ENCODE results near the gene C19orf67.

C19orf67 gene

DNA sequence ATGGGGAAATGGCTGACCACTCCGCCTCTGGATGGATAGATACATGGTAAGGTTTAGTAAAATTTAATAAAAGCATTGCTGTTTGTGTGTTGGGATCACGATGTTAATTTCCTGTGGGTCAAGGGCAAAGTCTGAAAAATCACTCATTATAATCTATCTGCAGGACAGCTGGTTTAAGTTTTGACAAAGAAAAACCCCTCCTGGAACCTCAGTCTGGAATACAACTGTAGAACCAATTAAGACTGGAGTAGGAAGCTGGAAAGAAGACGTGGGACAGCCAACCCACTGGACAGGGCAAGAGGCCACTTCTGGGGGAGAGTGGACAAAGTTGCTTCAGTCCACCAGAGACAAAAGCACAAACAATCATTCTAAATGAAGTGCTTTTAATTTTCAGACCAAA, 33.6 kb upstream of the C19orf67 start:
- DNase-seq (ENCODE audit: extremely low read depth, low read depth): no peak
- TF ChIP-seq, protein P1, sequence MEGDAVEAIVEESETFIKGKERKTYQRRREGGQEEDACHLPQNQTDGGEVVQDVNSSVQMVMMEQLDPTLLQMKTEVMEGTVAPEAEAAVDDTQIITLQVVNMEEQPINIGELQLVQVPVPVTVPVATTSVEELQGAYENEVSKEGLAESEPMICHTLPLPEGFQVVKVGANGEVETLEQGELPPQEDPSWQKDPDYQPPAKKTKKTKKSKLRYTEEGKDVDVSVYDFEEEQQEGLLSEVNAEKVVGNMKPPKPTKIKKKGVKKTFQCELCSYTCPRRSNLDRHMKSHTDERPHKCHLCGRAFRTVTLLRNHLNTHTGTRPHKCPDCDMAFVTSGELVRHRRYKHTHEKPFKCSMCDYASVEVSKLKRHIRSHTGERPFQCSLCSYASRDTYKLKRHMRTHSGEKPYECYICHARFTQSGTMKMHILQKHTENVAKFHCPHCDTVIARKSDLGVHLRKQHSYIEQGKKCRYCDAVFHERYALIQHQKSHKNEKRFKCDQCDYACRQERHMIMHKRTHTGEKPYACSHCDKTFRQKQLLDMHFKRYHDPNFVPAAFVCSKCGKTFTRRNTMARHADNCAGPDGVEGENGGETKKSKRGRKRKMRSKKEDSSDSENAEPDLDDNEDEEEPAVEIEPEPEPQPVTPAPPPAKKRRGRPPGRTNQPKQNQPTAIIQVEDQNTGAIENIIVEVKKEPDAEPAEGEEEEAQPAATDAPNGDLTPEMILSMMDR (IDR thresholded peaks at IDR 0.05; ENCODE audit: low read depth, low read length): no peak

DNA sequence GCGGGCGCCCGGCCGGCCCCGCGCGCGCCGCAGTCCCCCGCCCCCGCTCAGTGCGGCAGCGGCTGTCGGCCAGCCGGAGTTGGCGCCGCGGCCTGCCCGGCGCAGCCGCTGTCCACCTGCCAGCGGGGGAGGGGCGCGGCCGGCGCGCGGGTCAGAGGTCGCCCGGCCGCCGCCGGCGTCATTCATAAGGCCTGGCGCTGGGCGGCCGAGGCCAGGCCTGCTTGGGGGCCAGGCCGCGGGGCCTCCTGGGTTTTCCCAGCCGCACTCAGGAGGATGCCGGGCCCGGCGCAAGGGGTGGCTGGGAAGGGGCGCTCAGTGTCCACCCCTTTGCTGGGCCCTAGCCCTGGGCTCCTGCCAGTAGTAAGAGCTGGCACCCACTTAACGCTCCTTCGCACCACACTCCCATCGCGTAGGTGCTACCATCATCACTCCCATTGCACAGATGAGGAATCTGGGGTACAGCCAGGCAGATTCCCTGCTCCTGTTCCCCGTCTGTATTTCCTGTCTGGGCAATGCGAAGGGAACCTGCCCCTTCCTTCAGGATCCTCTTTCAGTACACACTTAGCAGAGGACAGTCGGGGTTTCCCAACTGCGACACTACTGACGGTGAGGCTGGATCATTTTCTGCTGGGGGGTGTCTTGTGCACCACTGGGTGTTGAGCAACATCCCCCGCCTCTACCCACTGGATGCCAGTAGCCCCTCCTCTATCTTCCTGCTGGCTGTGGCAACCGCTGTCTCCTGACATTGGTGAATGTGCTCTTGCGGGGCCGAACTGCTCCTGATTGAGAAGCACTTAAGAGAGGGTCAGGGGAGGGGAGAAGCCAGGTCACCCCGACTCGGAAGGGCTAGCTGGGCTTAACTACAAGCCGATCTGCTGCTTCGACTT, 32.8 kb upstream of the C19orf67 start:
- DNase-seq (ENCODE audit: extremely low read depth, low read depth): peak; percentile 65
- TF ChIP-seq, protein P1 (IDR thresholded peaks at IDR 0.05; ENCODE audit: low read depth, low read length): no peak

- TF ChIP-seq, protein P1 (IDR thresholded peaks at IDR 0.05; ENCODE audit: low read depth, low read length): no peak
- peak; percentile 98 for DNase-seq (ENCODE audit: extremely low read depth, low read depth)
Measured at GRCh38 chr19:14117668-14118164, 32.1 kb upstream of the C19orf67 start, which contains the start of gene PRKACA. PRKACA (minus strand) TSS chr19:14117762; CDS start chr19:14117547, 215 bp downstream.

DNA sequence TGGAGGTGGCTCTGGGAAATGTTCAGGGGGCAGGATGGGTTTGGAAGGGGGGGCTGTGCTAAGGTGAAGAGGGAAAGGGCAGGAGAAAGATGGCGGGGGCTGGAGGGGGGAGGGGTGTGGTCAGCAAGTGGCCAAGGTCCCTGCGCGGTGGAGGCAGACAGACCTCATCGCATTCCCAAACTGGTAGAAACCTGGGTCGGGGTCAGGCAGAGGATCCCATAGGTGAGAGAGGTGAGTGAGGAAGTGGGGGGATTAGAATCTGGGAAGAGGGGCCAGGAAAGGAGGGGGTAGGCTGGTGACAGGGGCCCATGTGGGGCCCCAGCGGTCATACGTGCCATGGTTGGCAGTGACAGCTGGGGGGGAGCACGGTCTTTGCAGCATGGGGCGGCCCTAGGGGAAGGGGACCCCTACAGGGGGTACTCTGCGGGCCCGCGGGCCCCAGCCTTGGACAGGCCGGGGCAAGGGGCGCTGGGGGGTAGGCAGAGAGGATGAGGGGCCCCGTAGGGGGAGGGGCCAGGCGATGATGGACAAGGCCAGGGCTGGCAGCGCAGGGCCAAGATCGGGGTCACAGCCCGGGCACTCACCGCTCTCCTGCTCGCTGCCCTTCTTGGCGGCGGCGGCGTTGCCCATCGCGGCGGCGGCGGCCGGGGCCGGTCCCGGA, 31.5 kb upstream of the C19orf67 start:
- DNase-seq (ENCODE audit: extremely low read depth, low read depth): no peak
- TF ChIP-seq, protein P1 (IDR thresholded peaks at IDR 0.05; ENCODE audit: low read depth, low read length): no peak

DNA sequence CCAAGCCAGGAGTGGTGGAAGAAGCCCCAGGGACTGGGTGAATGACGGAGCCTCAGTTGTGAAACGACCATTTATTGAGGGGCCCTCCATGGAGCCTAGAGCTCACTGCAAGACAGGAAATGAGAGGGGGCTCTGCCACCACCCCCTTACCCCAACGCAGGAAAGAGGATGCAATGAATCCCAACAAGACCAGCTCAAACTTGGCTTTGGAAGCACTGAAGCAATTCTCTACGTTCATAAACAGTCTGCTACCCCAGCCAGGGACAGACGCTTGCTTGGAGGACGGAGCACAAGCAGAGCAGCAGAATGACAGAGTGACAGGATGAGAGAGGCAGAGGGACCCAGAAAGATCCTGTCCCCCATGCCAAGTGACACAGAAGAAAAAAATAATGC, 30.9 kb upstream of the C19orf67 start:
- TF ChIP-seq, protein P1 (IDR thresholded peaks at IDR 0.05; ENCODE audit: low read depth, low read length): no peak
- DNase-seq (ENCODE audit: extremely low read depth, low read depth): no peak

- TF ChIP-seq, protein P1 (IDR thresholded peaks at IDR 0.05; ENCODE audit: low read depth, low read length): no peak
- no peak for DNase-seq (ENCODE audit: extremely low read depth, low read depth)
Measured at GRCh38 chr19:14115756-14116155, 30.2 kb upstream of the C19orf67 start.

- TF ChIP-seq, protein P1 (IDR thresholded peaks at IDR 0.05; ENCODE audit: low read depth, low read length): peak; percentile 38
- no peak for DNase-seq (ENCODE audit: extremely low read depth, low read depth)
Measured at GRCh38 chr19:14114854-14115253, 29.3 kb upstream of the C19orf67 start.
